Endothelial cell (in vitro differentiated cells): ENCODE results near the gene NAV3. TPM values are rescaled to one million over a fixed set of nuclear protein-coding genes. Genes with fewer than 3 reads are reported as not detected.

Source experiments
- DNase-seq: peaks from one replicate; pipeline ENCODE4 v3.0.0; 2021; ENCODE audit warnings: low spot score
- H3K27ac Mint-ChIP-seq: one replicate; pipeline ENCODE4 v1.8.0; 2021; ENCODE audit warnings: mixed read lengths, inconsistent platforms; ENCODE audit not compliant: unreplicated experiment
- H3K27me3 Mint-ChIP-seq: one replicate; pipeline ENCODE4 v1.8.0; 2021; ENCODE audit warnings: mild to moderate bottlenecking, moderate library complexity, mixed read lengths, inconsistent platforms; ENCODE audit not compliant: unreplicated experiment
- H3K36me3 Mint-ChIP-seq: one replicate; pipeline ENCODE4 v1.8.0; 2021; ENCODE audit warnings: mild to moderate bottlenecking, low read depth, mixed read lengths, inconsistent platforms; ENCODE audit not compliant: unreplicated experiment
- H3K4me1 Mint-ChIP-seq: one replicate; pipeline ENCODE4 v1.8.0; 2021; ENCODE audit warnings: mild to moderate bottlenecking, mixed read lengths, inconsistent platforms; ENCODE audit not compliant: unreplicated experiment
- H3K4me3 Mint-ChIP-seq: one replicate; pipeline ENCODE4 v1.8.0; 2021; ENCODE audit warnings: mild to moderate bottlenecking, mixed read lengths, inconsistent platforms; ENCODE audit not compliant: unreplicated experiment
- H3K9me3 Mint-ChIP-seq: one replicate; pipeline ENCODE4 v1.8.0; 2021; ENCODE audit warnings: mixed read lengths, inconsistent platforms; ENCODE audit not compliant: unreplicated experiment
- total RNA-seq: library from RNA; stranded (reverse); fragmentation: NEBNext Ultra II Directional; extraction: Animal tissue kit (Norgen Biotek cat#: 25700); gene quantifications from one replicate; pipeline ENCODE4 v1.2.1, GENCODE V29; 2021; ENCODE audit not compliant: unreplicated experiment
- TF ChIP-seq, protein P1 (sequence below): fragments of 200-600 bp; sonication (generic); IDR thresholded peaks from one replicate; pipeline ENCODE4 v1.5.0; 2021; ENCODE audit warnings: antibody characterized with exemption; ENCODE audit not compliant: unreplicated experiment

The NAV3 gene
- total RNA-seq, 1 donor from 2014 or later = 20.3 TPM

DNA sequence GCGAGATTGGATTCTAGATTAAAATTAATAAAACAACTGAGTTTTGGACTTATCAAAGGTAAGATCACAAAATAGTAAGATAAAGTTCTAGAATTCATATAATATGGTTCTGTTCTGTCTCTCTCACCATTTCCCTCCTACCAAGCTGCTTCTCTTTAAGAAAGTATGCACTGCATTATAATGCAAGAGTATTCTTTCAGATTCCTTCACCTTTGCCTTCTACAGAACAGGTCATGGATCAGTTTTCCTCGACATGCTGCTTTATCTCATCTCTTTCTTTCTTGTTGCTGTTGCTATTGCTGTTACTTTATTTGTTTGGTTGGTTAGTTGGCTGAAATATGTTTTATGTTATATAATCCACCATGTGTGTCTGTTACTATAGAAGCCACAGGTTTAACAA is 357.0 kb downstream of the NAV3 start:
- peaks cover 2% of the 10 kb centered on the region for H3K27me3 Mint-ChIP-seq
- no peak overlapping the region for H3K4me3 Mint-ChIP-seq
- H3K27ac Mint-ChIP-seq = no peak overlapping the region
- TF ChIP-seq, protein P1, sequence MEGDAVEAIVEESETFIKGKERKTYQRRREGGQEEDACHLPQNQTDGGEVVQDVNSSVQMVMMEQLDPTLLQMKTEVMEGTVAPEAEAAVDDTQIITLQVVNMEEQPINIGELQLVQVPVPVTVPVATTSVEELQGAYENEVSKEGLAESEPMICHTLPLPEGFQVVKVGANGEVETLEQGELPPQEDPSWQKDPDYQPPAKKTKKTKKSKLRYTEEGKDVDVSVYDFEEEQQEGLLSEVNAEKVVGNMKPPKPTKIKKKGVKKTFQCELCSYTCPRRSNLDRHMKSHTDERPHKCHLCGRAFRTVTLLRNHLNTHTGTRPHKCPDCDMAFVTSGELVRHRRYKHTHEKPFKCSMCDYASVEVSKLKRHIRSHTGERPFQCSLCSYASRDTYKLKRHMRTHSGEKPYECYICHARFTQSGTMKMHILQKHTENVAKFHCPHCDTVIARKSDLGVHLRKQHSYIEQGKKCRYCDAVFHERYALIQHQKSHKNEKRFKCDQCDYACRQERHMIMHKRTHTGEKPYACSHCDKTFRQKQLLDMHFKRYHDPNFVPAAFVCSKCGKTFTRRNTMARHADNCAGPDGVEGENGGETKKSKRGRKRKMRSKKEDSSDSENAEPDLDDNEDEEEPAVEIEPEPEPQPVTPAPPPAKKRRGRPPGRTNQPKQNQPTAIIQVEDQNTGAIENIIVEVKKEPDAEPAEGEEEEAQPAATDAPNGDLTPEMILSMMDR = no peak
- H3K9me3 Mint-ChIP-seq = no peaks in the 10 kb centered on the region
- H3K4me1 Mint-ChIP-seq = peaks cover 4% of the 10 kb centered on the region
- DNase-seq = no peak
- no peaks in the 10 kb centered on the region for H3K36me3 Mint-ChIP-seq

DNA sequence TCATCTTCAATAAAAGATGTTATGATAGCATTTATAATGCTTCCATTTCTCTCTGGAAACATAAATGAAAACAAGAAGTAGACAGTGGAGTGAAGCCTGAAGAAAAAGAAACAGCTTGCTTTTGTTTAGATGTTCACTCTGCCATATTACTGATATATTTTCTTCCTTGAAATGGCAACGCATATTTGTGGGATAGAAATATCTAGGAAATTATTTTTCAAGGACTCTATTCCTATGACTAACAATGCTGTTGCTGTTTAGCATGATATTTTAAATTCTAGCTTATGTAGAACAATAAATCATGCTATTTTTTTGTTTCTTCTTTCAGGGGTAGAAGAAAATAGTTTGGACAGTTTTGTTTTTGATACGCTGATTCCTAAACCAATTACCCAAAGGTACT is 359.0 kb downstream of the NAV3 start:
- no peak for DNase-seq
- H3K9me3 Mint-ChIP-seq = no peaks in the 10 kb centered on the region
- H3K36me3 Mint-ChIP-seq = no peaks in the 10 kb centered on the region
- no peak overlapping the region for H3K27ac Mint-ChIP-seq
- no peaks in the 10 kb centered on the region for H3K4me1 Mint-ChIP-seq
- TF ChIP-seq, protein P1 = no peak
- peaks cover 2% of the 10 kb centered on the region for H3K27me3 Mint-ChIP-seq
- H3K4me3 Mint-ChIP-seq = no peak overlapping the region

DNA sequence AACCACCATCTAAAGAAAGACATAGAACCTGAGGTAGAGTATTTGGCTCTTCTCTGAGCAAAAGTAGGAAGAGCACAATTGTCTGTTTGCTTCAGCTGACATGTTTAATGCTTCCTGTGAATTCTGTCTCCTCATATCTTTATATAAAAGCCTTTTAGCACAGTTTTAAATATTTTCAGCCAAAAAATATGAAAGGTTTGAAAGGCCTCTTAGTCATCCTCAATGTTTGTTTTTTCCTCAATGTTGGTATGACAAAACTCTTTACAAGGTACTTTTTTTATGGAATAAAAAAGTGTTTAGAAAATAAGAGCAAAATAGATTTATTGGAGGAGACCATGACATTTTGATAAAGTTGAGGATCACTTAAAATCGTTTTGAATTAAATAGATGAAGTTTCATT is 360.9 kb downstream of the NAV3 start:
- no peaks in the 10 kb centered on the region for H3K36me3 Mint-ChIP-seq
- H3K4me1 Mint-ChIP-seq = no peaks in the 10 kb centered on the region
- H3K4me3 Mint-ChIP-seq = no peak overlapping the region
- DNase-seq = no peak
- no peaks in the 10 kb centered on the region for H3K9me3 Mint-ChIP-seq
- TF ChIP-seq, protein P1 = no peak
- H3K27me3 Mint-ChIP-seq = peaks cover 2% of the 10 kb centered on the region
- no peak overlapping the region for H3K27ac Mint-ChIP-seq

DNA sequence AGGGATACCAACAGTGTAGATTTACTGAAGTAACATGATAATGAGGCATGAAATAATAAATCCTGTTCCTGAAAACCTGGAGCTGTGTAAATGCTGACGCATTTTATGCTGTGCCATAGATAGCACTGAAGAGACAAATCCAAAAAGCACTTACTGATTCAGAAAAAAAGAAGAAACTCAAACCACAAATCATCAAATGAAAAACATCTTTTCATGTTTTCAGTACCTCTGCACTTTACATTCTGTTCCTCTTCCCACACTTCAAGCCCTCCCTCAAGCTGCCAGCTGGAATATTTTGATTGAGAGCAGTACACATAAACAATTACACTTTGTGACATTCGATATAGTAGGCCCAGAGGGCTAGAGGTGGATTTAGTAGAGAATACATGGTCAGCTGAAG is 362.3 kb downstream of the NAV3 start:
- no peaks in the 10 kb centered on the region for H3K36me3 Mint-ChIP-seq
- no peaks in the 10 kb centered on the region for H3K9me3 Mint-ChIP-seq
- no peaks in the 10 kb centered on the region for H3K27me3 Mint-ChIP-seq
- H3K27ac Mint-ChIP-seq = no peak overlapping the region
- no peak overlapping the region for H3K4me3 Mint-ChIP-seq
- no peaks in the 10 kb centered on the region for H3K4me1 Mint-ChIP-seq
- TF ChIP-seq, protein P1 = no peak
- DNase-seq = no peak

DNA sequence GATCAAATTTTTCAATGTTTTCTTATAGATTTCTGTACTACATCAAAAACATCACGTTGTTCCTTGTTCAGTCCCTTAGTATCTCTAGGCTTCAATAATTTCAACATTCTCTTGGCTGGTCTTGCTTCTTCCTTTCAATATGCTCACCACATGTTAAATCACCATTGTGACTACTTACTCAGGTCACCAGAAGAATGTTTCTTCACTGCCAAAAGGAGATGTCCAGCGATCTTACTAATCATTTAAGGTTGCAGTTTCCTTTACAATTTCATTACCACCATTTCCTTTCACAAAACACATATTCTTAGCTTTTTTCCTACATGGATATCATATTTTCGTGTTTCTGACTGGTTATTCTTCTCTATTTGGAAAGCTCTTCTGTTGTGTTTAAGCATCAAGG is 363.8 kb downstream of the NAV3 start:
- Mint-ChIP-seq H3K27ac (no peak overlapping the region), H3K4me1 (peaks cover 4% of the 10 kb centered on the region), H3K27me3 (no peaks in the 10 kb centered on the region), H3K4me3 (no peak overlapping the region), H3K9me3 (no peaks in the 10 kb centered on the region), H3K36me3 (no peaks in the 10 kb centered on the region)
- no peak for DNase-seq
- TF ChIP-seq, protein P1 = no peak
